T-helper 9 cell (primary cell): ENCODE data around the gene USP20.

Source experiments
- DNase-seq: peaks from one replicate; pipeline ENCODE4 v3.0.0-alpha.2; 2020

USP20 gene

DNA sequence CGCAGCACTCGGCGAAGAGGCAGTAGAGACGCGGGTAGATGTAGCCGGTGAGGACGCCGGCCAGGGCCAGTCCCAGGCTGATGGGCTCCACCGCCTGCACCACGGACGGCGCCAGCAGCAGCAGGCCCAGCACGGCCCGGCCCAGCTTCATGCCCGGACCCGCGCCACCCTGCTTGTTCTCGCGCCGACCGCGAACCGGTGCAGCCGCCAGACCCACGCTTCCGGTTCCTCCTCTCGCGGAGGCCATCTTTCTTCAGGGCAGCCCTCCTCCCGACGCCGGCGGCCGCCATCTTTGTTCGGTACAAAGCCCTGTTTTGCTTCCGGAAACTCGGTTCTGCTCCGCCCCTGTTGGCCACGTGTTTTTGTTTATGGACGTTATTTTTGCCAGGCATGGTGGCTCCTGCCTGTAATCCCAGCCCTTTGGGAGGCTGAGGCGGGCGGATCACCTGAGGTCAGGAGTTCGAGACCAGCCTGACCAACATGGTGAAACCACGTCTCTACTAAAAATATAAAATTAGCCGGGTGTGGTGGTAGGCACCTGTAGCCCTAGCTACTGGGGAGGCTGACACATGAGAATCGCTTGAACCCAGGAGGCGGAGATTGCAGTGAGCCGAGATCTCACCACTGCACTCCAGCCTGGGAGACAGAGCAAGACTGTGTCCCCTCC is 11.2 kb upstream of the USP20 start, which contains the start of gene TOR1A:
Gene TOR1A, minus strand, starts transcription at position 202 of the 667 bp plus-strand sequence. Its CDS starts 51 bp downstream, at position 151.
- peak; percentile 87 for DNase-seq

GRCh38 chr9:129826344-129826743 is 8.9 kb upstream of the USP20 start:
- no peak for DNase-seq

- no peak for DNase-seq
Observed at GRCh38 chr9:129826759-129827158, 8.5 kb upstream of the USP20 start.

DNA sequence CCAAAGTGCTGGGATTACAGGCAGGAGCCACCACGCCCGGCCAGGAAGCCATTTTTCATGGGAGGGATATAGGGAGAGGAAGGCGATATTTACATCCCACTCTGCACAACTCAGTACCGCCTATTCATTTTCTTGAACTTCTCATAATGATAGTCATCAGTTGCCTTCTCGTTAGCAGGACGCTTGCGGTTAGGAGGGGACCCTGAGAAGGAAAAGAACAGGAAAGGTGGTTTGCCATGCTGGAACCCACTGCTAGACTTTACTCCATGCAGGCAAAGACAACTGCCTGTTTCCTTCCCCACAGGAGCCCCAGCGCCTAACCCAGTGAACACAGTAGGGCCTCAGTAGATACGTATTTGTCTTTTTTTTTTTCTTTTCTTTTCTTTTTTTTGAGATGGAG is 7.2 kb upstream of the USP20 start:
- no peak for DNase-seq

GRCh38 chr9:129828969-129829368 is 6.3 kb upstream of the USP20 start:
- no peak for DNase-seq

GRCh38 chr9:129832982-129833381 is 2.3 kb upstream of the USP20 start:
- no peak for DNase-seq

- peak; percentile 37 for DNase-seq
Observed at GRCh38 chr9:129834489-129835127, 650 bp upstream of the USP20 start.

- DNase-seq, result peak; percentile 8
Observed at GRCh38 chr9:129835860-129836223, 584 bp downstream of the USP20 start.

DNA sequence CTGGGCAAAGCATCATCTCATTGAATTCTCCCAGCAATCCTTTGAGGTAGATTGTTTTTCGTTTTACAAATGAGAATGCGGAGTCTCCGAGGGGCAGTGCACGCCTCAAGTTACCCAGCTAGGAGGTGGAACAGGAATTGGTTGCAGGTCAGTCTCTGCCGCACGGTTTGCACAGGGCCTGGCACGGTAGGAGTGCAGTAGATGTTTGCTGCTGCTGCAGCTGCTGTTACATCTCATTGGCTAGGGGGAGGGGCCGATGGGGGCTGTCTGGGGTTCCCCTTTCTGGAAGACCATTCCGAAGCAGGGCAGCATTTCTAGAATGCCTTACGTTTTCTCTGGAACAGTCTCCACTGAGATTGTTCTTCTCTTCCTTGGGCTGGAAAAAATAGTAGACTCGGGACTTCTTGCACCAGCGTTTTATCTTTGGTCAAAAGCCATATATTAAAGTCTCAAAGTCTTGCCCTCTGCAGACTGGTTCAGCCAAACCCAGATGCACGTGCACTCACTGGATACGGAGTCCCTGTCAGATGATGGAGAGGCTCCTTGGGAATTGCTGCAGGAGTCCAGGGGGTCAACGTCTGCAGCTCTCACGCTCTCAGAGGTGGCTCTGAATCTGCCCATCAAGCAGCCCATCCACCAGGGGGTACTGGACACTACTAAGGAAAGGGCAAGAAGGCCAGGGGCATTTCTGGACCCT is 1.2 kb downstream of the USP20 start:
- DNase-seq, result peak; percentile 34

GRCh38 chr9:129838707-129839259 is 3.5 kb downstream of the USP20 start:
- DNase-seq, result no peak

GRCh38 chr9:129839324-129840023 is 4.2 kb downstream of the USP20 start:
- DNase-seq, result no peak

DNA sequence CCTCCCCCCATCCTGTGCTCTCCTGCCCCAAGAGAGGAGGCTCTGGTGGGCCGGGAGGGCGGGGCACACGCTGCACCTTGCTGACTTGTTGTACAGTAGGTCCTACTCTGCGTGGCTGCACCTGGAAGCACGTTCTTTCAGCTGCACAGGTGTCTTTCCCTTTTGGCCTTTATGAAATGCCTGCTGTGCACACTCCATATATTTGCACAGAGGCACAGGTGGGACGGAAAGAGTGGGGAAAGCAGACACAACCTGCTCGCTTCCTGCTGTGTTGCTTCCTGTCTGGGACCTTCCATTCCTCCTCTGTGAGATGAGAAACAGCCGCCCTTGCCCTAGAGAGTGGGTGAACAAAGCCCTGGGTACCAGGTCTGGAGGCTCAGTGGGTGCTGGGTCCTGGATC is 4.8 kb downstream of the USP20 start:
- DNase-seq, result peak; percentile 10

DNA sequence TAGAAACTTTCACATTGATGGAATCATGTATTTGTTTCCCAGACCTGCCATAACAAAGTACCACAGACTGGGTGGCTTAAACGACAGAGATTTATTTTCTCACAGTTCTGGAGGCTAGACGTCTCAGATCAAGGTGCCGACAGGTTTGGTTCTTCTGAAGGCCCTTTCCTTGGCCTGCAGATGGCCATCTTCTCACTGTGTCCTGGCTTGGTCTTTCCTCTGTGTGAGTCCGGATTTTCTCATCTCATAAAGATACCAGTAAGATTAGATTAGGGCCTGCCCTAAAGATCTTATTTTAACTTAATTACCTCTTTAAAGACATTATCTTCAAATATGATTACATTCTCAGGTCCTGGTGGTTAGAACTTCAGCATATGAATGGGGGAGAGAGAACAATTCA is 5.8 kb downstream of the USP20 start:
- no peak for DNase-seq

DNA sequence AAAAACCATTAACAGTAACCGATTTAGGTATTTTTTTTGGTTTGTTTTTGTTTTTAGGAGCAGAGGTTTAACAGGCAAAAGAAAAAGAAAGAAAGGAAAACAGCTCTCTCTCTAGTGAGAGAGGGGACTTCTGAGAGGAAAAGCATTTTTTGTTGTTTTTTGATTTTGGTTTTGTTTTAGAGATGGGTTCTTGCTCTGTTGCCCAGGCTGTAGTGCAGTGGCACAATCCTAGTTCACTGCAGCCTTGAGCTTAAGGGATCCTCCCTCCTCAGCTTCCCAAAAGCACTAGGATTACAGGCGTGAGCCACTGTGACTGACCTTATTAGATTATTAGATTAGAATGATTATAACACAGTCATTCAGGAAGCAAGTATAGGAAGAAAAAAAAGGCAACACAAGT is 10.1 kb downstream of the USP20 start:
- DNase-seq, result no peak

- DNase-seq, result no peak
Observed at GRCh38 chr9:129848712-129849441, 13.6 kb downstream of the USP20 start.

DNA sequence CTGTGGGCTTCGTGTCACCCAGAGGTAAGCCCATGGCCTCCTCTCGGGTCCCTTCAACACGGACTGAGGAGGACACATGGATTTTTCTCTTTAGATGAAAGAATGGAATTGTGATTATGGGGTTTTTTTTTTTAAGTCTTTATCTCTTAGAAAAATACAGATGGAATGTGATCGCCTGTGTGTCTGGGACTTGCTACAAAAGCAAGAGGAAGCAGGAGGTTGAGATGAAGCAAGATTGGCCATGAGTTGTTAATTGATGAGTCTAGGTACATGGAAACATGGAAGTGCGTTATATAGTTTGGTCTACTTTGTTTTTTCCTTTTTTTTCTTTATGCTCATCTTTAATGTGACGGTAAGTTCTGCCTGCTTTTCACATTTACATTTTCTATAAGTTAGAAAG is 14.6 kb downstream of the USP20 start:
- DNase-seq, result no peak

- no peak for DNase-seq
Observed at GRCh38 chr9:129850821-129851550, 15.7 kb downstream of the USP20 start.

GRCh38 chr9:129851821-129852220 is 16.6 kb downstream of the USP20 start:
- no peak for DNase-seq

- DNase-seq, result no peak
Observed at GRCh38 chr9:129852579-129852978, 17.3 kb downstream of the USP20 start.

DNA sequence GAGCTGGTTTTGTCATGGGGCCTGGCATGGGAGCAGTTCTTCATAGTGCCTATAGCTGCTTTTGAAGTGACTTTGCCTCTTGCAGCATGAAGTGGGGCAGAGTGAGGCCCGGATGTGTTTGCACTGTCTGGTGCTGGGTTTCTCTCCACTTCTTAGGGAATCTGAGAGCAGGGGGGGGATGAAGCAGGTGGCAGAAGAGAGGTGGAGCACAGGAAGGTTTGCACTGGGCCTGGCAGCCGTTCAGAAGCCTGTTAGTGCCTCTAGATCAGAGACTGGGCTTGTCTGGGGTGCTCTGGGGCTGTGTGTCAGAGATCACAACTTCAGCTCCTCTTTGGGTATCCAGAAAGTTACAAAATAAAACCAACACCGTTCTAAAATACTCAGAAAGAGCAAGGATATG is 18.4 kb downstream of the USP20 start:
- no peak for DNase-seq

GRCh38 chr9:129854588-129855110 is 19.4 kb downstream of the USP20 start:
- DNase-seq, result no peak
